ENCODE data around the gene TFE3.

DNA sequence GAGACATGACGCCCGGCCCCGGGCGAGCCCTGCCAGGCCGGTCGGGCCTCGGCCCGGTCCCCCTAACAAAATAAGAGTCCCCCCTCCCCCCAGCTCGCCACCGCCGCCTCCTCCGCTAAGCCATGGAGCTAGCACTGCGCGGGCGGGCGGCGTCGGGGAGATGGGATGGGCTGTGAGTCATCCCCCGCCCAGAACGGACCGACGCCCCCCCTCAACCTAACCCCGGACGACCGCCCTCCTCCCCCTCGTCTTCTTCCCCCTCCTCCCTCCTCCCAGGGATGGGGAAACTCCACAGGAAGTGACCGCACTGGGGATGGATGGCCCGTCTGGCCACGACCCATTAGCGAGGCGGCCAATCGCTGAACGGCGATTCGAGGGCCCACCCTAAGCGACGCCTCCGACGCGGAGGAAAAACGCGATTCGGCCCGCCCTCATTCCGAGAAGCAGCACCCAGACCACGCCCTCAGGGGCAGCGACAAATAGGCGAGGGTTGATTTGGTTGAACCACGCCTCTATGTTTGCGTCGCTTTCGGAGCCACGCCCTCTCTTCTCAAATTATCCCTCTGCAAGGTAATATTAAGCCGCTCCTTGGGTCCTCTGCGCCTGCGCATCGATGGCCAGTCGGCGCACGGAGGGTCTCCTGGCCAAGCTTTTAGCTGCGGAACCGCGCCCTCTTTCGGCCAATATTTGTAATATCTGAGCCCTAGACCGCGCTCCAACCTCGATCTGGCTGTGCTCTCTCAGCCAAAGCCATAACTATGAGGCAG, at the start of gene TFE3:
- TF ChIP-seq, protein P1, sequence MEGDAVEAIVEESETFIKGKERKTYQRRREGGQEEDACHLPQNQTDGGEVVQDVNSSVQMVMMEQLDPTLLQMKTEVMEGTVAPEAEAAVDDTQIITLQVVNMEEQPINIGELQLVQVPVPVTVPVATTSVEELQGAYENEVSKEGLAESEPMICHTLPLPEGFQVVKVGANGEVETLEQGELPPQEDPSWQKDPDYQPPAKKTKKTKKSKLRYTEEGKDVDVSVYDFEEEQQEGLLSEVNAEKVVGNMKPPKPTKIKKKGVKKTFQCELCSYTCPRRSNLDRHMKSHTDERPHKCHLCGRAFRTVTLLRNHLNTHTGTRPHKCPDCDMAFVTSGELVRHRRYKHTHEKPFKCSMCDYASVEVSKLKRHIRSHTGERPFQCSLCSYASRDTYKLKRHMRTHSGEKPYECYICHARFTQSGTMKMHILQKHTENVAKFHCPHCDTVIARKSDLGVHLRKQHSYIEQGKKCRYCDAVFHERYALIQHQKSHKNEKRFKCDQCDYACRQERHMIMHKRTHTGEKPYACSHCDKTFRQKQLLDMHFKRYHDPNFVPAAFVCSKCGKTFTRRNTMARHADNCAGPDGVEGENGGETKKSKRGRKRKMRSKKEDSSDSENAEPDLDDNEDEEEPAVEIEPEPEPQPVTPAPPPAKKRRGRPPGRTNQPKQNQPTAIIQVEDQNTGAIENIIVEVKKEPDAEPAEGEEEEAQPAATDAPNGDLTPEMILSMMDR (optimal IDR thresholded peaks at IDR 0.05 in 1 of 3, IDR thresholded peaks at IDR 0.05 in 1 of 3, conservative IDR thresholded peaks at IDR 0.05 in 1 of 3; ENCODE audit: extremely low read depth in 1 of 3, insufficient read depth in 2 of 3, low read length in 3 of 3), result peak; percentile 46 to 71 (median 56)
- TF ChIP-seq EZH2 (IDR thresholded peaks at IDR 0.05; ENCODE audit: low read length), result no peak
